NCI-H2081 (cell line): ENCODE data around the gene ACO1.

Experiments
- DNase-seq, 2 experiments: peaks; one replicate each; lab custom pipeline; 2025; lab: John Stamatoyannopoulos, UW

ACO1 gene

DNA sequence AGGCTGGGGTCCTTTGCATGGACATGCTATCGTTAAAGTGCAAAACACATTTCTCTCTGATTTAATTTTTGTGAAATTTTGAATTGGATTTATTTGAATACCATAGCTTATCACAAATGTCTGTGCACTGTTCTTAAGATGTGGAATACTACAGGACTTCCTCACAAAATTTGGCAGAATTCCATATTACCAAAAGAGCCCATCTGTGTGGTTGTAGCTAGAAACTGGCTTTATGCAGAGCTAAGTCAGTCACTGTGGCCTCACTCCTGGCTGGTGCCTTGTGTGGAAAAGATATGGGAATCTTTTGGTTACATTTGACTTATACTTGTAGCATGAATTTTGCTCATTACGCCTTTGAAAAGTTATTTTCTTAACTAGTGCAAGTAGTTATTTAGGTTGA lies 35.5 kb downstream of the ACO1 start:
- DNase-seq, result no peak

DNA sequence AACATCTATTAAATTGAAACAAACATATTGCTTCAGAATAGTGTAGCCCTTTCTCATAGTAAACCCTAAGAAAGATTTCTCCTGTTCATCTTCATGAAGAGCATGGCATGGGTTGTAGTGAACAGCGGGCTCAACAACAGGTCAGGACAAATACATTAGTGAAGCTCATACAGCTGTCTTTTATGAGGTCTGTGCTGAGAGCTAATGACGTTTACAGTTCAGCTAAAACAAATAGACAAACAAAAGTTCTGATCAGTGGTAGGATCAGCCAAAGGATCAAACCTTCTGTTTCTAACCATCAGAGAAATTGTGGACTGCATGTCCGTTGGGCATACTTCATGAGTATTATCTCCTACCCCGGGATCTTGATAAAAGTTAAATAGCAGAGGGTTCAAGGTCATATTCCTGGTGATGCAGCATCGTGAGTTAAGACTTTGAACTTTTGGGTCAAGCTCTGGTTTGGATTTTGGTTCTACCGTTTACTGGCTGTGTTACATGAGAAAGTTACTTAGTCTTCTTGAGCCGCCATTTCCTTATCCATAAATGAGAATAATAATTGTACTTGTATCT lies 37.9 kb downstream of the ACO1 start:
- DNase-seq, result no peak

DNA sequence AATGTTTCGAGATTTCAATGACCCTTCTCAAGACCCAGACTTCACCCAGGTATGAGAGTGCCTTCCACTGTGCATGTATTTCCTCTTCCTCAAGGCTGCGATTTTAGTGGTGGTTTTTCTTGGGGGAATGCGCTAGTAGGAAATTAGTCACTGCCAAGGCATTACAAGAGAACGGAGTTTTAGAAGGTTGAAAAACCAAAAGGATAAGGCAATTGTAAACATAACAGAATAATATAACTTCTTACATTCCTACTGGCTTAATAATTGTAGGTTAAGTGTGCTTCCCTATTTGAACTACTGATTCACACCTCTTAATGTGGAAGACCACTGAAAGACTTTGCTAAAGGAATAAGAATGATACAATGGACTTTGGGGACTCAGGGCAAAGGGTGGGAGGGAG lies 38.9 kb downstream of the ACO1 start:
- no peak for DNase-seq

DNA sequence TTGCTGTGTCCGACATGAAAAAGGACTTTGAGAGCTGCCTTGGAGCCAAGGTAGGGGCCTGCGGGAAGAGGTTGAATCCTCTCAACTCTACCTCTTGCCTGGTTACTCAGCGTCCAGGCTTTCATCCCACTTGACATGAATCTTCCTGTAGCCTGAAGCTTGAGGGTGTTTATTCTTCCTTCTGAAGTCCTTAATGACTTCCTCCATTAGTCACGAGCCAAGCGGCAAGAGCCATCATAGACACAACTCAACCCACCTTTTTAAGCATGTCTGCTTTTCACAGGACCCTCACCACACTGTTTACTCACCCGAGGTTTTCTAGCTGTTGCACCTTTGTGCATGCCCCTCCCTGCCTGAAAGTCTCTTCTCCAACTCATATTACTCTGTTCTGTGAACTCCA lies 40.2 kb downstream of the ACO1 start:
- DNase-seq, result no peak

DNA sequence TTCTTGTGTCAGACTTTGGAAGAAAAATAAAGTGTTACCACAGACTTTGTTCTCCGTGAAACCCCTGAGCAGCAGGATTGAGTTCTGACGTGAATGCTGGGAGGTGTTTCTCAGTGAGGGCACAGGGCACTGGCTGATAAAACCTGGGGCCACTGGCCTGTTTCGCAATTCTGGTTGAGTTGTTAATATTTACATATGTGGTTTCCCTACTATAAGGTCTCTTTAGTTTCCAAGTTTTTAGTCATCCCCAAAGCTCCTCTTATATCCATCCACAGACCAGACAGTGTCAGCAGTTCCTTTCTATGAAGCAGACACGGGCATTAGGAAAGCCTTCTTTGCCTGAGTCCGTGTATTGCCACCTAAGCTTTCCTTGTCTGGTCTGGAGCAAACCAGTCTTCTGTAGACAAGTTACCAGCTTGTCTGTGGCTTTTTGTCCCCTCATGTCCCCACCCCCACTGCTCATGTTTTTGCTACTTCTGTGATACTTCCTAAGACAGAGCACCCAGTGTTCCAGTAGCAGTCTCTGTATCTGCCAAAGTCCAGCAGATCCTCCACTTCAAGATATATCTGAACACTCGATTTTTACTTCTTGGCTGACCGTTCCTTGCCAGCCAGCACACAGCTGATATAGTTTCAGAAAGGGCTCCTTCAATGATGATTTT lies 42.0 kb downstream of the ACO1 start:
- DNase-seq, result no peak

DNA sequence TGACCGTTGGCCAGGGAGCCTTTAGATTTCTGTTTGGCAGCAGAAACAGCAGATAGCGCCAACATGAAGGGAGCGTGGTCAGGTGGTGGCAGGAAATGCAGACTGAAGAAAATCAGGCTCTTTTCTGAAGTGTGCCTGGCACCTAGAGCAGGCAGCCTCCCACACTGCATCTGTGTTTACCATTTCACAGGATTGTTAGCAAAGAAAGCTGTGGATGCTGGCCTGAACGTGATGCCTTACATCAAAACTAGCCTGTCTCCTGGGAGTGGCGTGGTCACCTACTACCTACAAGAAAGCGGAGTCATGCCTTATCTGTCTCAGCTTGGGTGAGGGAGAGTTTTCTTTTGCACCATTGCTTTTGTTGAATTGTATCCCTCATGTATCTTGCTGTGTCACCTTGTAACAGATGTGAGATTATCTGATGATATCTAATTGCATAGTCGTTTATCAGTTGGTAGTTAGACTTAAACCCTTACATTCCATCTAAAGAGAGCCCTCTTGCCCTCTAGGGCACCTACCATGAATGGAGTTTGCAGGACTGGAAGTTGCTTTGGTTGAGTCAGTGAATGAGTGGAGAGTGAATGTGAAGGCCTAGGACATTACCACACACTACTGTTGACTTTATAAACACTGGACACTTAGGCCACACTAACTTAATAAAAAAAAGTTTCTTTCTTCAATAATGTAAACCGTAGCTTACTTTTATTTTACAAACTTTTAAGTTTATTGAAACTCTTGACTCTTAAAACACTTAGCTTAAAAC lies 42.8 kb downstream of the ACO1 start:
- DNase-seq, result no peak

DNA sequence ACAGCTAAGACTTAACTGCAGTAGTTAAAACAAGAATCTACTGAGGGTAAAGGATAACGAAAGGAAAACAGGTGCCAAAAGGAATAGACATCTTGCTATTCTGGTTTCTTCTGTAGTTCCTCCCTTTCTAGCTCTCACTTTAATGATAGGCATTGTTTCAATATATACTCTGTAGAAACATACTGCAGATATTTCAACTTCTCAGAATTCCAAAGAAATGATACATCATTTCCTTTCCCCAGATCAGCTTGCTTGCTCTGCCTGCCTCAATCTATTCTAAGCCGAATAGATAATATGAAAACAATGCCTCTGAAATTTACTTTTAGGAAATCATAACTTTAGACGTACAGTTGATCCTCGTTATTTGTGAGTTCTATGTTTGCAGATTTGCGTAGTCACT lies 46.3 kb downstream of the ACO1 start:
- DNase-seq, result no peak

DNA sequence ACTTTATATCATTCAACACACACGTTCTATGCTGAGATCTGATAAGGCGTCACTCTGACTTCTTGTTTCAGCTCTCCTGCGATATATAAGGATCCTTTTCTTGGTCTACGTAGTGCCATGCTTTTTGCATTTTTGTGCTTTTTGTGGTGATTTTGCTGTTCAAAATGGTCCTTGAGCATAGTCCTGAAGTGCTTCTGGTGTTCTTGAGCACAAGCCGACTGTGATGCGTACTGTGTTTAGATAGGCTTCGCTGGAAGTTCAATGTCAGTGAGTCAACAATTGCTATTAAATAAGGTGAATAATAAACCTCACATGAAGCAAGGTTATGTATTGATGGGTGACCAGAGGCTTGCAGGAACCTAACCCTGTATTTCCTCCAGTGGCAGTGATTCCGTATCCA lies 46.8 kb downstream of the ACO1 start:
- no peak for DNase-seq

DNA sequence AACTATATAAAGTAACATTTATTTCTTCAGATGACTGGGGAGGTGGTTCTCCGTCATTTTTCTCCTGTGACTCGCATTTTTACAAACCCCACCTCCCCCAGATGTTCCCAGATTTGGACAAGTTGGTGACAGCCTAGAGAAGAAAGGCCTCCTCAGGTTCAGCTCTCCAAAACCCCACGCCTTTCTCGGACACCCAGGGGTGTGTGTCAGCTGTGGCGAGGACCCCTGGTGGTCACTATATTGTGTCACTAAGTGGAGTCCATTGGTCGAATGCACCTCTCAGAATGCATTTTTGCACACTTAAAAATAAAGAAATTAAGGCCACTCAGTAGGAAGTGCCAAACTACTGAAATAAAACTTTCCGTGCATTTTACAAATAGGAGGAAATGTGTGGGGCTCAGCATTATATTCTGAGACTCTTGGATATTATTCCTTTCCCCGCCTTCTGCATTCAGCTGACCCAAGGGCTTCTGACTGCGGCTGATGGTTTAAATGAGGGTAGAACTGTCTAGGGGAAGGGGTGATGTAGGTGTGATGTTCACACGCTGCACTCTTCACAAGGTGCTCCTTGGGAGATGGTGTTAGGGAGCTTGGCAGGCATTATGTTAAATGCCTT lies 47.6 kb downstream of the ACO1 start:
- DNase-seq, result peak in 1 of 2 experiments; percentile 2

DNA sequence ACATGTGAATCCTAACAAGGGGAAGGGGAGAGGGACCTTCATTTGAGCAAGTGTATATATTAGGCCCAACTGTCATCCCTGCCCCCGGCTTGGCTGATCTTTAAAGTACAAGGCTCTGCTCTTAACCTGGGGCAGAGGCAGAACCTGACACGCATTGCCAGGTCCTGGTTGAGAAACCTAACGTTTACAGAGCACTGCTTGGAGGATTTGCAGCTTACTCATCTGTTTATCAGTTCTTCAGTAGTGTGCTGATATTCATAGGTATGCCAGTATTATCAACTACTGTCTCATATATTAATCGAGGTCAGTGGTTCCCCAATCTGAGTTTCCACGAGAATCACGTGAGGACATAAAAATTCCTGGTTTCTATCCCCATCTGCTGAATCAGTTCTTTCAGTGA lies 50.4 kb downstream of the ACO1 start:
- DNase-seq, result no peak

DNA sequence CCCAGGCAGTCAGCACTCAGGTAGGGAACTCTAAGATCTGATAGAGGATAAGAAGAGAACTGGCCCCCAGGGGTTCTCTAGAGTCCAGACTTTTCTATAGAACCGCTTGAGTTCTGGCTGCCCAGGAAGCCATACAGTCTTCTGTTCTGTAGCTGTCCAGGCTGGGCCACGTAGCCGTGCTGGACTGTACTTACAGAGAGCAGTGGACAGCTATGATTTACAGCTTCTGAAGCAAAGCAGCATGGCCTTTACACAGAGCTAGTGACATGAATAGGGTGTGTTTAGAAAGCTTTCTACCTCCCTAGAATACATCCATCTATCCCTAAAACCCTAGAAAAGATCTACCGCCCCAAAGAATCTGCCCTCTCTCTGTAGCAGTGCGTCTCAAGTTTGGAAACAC lies 57.2 kb downstream of the ACO1 start:
- no peak for DNase-seq

DNA sequence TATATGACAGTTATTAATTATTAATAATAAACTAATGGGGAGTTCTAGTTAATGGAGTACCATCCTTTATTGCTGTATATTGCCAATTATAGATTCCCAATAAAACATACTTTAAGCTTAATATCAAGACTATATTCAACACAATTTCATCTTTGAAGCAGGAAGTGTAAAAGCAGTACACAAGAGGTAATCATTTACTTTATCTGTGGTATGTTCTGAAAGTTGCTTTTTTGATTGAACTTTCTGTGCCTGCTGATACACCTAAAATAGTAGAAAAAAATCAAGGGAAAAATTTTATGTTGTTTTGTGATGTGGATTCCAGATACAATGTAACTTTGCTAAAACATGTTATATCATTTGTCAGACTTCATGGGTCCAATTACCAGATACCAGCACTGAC lies 58.0 kb downstream of the ACO1 start:
- DNase-seq, result no peak

DNA sequence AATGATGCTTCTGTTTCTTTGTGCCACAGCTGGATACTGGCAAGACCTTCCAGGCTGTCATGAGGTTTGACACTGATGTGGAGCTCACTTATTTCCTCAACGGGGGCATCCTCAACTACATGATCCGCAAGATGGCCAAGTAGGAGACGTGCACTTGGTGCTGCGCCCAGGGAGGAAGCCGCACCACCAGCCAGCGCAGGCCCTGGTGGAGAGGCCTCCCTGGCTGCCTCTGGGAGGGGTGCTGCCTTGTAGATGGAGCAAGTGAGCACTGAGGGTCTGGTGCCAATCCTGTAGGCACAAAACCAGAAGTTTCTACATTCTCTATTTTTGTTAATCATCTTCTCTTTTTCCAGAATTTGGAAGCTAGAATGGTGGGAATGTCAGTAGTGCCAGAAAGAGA lies 65.5 kb downstream of the ACO1 start:
- no peak for DNase-seq

DNA sequence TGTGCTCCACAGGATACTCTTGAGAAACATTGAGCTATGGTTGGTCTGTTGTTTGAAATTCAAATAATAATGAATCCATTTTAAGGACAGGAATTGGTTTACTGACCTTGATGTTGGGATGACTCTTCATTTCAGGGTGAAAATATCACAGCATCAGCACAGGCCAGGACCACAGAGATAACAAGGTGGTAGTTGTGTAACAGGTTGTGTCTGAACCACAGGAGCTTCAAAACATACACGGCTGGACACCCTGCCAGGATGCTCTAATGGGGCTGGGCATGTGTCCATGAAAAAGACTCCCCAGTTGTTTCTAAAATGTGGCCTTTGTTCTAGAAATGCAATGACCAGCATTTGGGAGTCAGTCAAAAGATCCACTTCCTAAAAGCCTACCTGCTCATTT lies 69.8 kb downstream of the ACO1 start:
- no peak for DNase-seq

DNA sequence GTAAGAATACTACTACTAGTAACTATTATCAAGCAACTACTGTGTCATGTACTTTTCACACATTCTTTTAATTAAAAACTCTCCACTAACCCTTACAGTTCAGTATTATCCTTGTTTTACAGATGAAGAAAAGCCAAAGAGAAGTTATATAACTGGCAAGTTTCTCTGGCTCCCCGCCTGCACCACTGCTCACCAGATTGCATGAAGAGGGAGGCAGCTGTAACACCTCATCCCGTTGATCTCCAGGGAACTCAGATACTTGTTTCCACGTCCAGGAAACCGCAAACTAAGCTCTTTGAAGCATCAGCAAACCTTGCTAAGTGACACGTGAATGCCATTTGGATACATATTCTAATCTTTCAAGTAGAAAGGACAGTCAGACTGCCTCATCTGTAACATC lies 71.3 kb downstream of the ACO1 start:
- no peak for DNase-seq

DNA sequence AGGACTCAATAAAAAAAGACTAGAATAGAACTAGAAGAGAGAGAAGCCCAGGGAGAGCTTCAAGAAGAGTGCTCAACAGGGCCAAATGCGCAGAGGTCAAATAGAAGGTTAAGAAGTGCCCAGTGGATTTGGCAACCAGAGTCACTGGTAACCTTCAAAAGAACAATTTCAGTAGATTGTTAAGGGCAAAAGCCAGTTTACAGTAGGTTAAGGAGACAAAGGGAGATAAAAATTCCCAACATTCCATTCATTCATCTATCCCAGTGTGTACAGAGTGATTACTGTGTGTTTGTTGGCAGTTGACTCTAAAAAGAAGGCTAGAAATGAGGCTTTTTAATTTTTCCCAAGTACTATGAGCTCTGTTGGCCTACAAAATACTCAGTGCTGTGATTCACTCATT lies 72.1 kb downstream of the ACO1 start:
- no peak for DNase-seq

DNA sequence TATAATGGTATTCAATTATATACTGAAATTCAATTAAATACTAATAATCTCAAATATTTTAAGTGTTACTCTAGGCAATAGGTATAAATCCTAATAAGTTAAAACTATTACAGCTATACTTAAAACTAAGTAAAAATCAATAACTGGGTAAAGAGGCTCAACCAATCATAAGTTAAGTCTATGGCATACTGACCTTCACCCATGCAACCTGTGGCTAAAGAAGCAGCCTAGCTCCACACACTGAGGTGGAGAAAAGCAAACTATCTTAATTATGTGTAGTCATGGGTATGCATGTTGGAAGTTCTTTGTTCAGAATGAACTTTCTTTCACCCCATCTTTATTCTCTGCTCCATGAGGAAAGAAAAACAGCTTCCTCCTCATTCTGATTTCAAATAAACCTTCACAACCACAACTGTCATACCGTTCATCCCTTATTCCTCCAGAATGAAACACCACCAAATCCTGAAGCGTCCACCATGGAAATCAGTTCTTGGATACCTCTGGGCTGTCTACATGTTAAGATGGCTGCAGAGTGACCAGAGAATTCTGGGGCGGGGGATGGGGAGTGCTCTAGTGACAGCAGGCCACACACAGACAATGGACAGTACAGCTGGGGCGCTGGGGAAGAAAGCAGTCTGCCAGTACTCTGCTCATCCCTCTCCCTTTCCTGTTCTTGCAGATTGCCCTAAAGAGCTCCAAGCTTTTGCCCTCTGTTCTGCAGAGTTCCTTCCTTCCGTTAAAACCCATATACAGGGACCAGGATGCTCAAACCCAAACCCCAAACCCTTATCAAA lies 79.3 kb downstream of the ACO1 start:
- no peak for DNase-seq

DNA sequence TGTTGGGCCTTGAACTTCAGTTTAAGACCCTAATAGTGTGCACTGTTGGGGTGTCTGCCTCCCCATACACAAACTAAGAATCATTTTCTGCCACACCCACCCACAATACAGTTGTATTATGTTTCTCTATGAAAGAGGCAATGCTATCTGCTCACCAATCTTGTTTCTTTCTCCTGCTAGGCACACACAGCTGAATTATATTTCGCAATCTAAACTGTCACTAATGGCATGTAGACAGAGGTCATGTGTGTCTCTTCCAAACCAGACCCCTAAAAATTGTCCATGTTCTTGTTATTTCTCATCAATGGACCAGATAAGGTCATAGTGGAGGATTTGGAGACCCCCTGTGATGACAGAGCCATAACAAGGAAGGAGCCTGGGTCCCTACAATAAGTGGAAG lies 84.3 kb downstream of the ACO1 start:
- no peak for DNase-seq

DNA sequence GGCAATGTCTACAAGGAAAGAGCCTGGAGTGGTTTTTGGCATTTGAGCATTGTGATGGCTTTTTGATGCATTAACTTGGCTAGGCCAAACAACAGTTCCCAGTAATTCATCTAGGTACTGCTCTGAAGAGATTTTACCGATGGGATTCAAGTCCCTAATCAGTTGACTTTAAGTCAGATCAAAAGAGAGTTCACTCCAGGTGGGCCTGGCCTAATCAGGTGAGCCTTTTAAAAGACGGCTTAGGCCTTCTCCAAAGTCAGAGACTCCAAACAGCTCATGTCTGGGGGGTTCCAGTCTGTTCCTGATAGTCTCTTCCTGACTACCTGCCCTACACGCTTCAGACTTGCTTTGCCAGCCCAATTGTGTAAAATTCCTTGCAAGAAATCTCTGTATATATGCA lies 87.9 kb downstream of the ACO1 start:
- no peak for DNase-seq

DNA sequence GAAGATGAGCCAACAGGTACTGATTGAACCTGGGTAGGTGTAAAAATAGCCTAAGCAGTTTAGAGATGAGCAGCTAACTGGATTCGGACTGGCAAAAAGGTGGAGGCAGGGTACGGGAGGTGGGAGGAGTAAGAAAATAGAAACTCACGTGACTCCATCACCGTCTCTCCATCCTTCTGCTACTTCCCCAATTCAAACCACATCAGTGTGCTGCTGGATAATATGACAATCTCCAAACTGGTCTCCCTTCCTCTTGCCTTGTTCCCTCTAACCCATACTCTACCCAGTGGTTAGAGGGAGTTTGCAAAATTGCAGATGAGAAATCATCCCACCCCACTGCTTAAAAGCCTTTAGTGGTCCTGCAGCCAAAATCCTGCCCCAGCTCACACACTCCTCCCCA lies 98.9 kb downstream of the ACO1 start:
- no peak for DNase-seq

DNA sequence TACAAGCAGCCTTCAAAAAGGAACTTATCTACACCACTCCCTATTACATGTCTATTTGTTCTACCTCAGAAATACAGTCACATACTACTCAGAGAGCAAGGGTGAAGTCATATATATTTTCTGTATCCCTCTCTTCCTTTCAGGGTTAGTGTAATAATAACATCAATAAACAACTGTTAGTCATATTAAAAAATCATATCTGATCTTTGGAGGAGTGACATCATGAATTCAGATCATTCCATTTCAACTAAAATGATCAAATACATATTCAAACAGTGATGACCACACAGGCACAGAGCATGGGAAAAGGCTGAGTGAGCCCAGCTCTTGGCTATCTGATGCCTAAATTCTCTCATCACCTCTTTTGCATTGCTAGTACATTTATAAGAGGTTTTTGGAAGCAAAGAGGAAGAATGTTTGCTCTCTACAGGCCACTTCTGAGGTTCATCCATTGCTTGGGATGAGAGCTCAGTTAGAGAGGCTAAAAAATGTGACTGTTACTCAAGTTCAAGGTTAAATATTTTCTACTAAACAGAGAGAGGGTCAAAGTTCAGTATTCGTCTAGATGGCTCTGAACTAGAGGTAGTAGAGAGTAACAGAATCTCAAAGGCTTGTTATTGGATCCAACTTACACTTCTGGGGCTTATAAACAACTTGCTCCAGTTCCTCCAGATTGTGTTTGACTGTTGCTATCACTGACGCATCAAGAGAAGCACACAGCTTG lies 102.6 kb downstream of the ACO1 start:
- no peak for DNase-seq

DNA sequence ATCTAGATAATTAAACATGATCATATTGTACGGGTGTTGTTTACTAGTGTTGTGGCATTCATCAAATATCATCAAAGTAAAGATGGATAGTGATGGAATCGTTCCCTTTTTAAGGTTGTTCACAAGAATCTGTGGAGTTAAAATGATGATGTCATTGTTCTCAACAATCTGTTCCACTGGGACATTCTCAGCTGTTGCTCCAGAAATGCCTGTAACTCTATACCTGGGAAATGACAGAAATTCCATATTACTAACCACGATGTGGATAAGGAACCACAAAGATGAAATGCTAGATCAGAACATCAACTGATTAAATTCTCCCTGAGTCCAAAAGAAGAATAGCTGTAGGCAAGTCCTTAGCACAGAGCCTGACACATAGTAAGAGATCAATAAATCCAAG lies 103.5 kb downstream of the ACO1 start:
- DNase-seq, result no peak
